K562 (cell line): ENCODE results near the gene KLHL29. TPM values are rescaled to one million over a fixed set of nuclear protein-coding genes. Genes with fewer than 3 reads are reported as not detected.

Source experiments
- ATAC-seq: fragments of 200-7000 bp; cut with Tn5 transposase; 3 replicates; pipeline ENCODE4 v1.9.1; 2020; ENCODE audit warnings: moderate library complexity
- BruUV-seq: library from RNA; stranded (reverse); fragments of 400-500 nt; replicated peaks from 2 replicates; lab custom pipeline; 2021; lab: Mats Ljungman, UMichigan
- CTCF ChIA-PET: fragments of 300-600 bp; formaldehyde crosslinking; extraction: SDS; loops from one replicate; lab custom pipeline; 2021; ENCODE audit warnings: low intra/inter-chr PET ratio; lab: Yijun Ruan, JAX
- POLR2A ChIA-PET: fragments of 300-600, 350-650 bp; sonication (Branson Sonifier 250); formaldehyde crosslinking; extraction: SDS; loops from one replicate; lab custom pipeline; 2021; ENCODE audit warnings: antibody characterized with exemption, inconsistent platforms; lab: Yijun Ruan, JAX
- DNase-seq, 4 experiments: peaks; one replicate each; pipeline versions ENCODE4 v3.0.0 to v3.0.0-alpha.2; 2011 to 2018; ENCODE audit warnings: low spot score in 3 of 4, mixed read lengths in 3 of 4; ENCODE audit errors: extremely low read depth in 1 of 4
- FAIRE-seq: peaks from 2 replicates; lab custom pipeline; 2011; peaks lifted over from hg19 to GRCh38; lab: Jason Lieb, UNC
- H2AFZ ChIP-seq: 2 replicates; pipeline ENCODE4 v1.6.0; 2011; ENCODE audit warnings: low read depth, low read length, control low read depth, inconsistent platforms
- H3K27ac ChIP-seq: fragments of 200-600 bp; 3 replicates; pipeline ENCODE4 v1.8.0; 2011; ENCODE audit warnings: low read depth, mild to moderate bottlenecking, control low read depth, inconsistent platforms, low read length, moderate library complexity, mixed read lengths; ENCODE audit errors: extremely low read depth
- H3K27me3 ChIP-seq, 2 experiments: fragments of 300-600 bp in 1 of 2; 2 replicates in 1 of 2; 3 replicates in 1 of 2; pipeline versions ENCODE4 v1.6.0 to v1.8.0; 2011; ENCODE audit warnings: inconsistent platforms in 2 of 2, low read length in 2 of 2, mild to moderate bottlenecking in 1 of 2, mixed read lengths in 1 of 2, moderate library complexity in 1 of 2; ENCODE audit not compliant: control insufficient read depth in 2 of 2, insufficient read depth in 2 of 2
- H3K36me3 ChIP-seq: fragments of 300-600 bp; 3 replicates; pipeline ENCODE4 v1.8.0; 2011; ENCODE audit warnings: mild to moderate bottlenecking, low read length, inconsistent platforms; ENCODE audit not compliant: control insufficient read depth, insufficient read depth
- H3K4me1 ChIP-seq, 2 experiments: fragments of 200-600 bp in 1 of 2; replicated peaks in 1 of 2; 2 replicates in 1 of 2; 3 replicates in 1 of 2; pipeline versions ENCODE4 v1.5.1 to v1.8.0; 2011; ENCODE audit warnings: inconsistent platforms in 2 of 2, low read length in 2 of 2, mild to moderate bottlenecking in 1 of 2, mixed read lengths in 1 of 2, moderate library complexity in 1 of 2; ENCODE audit not compliant: control insufficient read depth in 2 of 2, insufficient read depth in 2 of 2
- H3K4me2 ChIP-seq: 2 replicates; pipeline ENCODE4 v1.6.1; 2011; ENCODE audit warnings: low read length, control low read depth, inconsistent platforms, mixed read lengths; ENCODE audit not compliant: insufficient read depth
- H3K4me3 ChIP-seq: fragments of 200-600 bp; sonication (generic), shearing (Covaris generic); 2 replicates; pipeline ENCODE4 v1.5.1; 2016; ENCODE audit warnings: control low read depth, inconsistent platforms
- H3K79me2 ChIP-seq: fragments of 200-600 bp; 3 replicates; pipeline ENCODE4 v1.8.0; 2011; ENCODE audit warnings: low read length, inconsistent platforms; ENCODE audit not compliant: control insufficient read depth, insufficient read depth
- H3K9ac ChIP-seq, 2 experiments: 2 replicates each; pipeline versions ENCODE4 v1.6.0 to v1.6.1; 2011; ENCODE audit warnings: low read depth in 2 of 2, low read length in 2 of 2, control low read depth in 1 of 2, inconsistent platforms in 1 of 2, mild to moderate bottlenecking in 1 of 2, mixed read lengths in 1 of 2; ENCODE audit not compliant: insufficient read depth in 1 of 2
- H3K9me1 ChIP-seq: one replicate; pipeline ENCODE4 v1.6.0; 2011; ENCODE audit warnings: inconsistent platforms, mild to moderate bottlenecking, low read length, moderate library complexity; ENCODE audit not compliant: control insufficient read depth, insufficient read depth
- H3K9me3 ChIP-seq: replicated peaks from 2 replicates; pipeline ENCODE4 v1.5.1; 2011; ENCODE audit warnings: low read depth, low read length, inconsistent platforms; ENCODE audit not compliant: control insufficient read depth, insufficient read depth
- H4K20me1 ChIP-seq: replicated peaks from 2 replicates; pipeline ENCODE4 v1.6.1; 2011; ENCODE audit warnings: low read length, inconsistent platforms, mixed read lengths; ENCODE audit not compliant: control insufficient read depth, insufficient read depth
- RAD51 ChIP-seq: fragments of 450-650 bp; IDR thresholded peaks from 2 replicates; pipeline ENCODE4 v1.7.1; 2016; ENCODE audit warnings: low read depth, mild to moderate bottlenecking, borderline replicate concordance
- SIN3A ChIP-seq, 2 experiments: fragments of 150-350 bp in 1 of 2; IDR thresholded peaks; 2 replicates each; pipeline ENCODE4 v1.6.1; 2011 to 2016; ENCODE audit warnings: borderline replicate concordance in 2 of 2, low read depth in 2 of 2, low read length in 2 of 2, mild to moderate bottlenecking in 2 of 2, moderate library complexity in 2 of 2; ENCODE audit not compliant: control insufficient read depth in 1 of 2
- TFE3 ChIP-seq: fragments of 450-650 bp; formaldehyde crosslinking; IDR thresholded peaks from 2 replicates; pipeline ENCODE4 v1.4.0; 2020; ENCODE audit warnings: mild to moderate bottlenecking, mixed read lengths
- USF1 ChIP-seq: sonication (generic); formaldehyde crosslinking; IDR thresholded peaks from 2 replicates; pipeline ENCODE4 v1.9.0; 2022; ENCODE audit warnings: mild to moderate bottlenecking, missing genetic modification reagents
- USF2 ChIP-seq: sonication (generic); formaldehyde crosslinking; IDR thresholded peaks from 2 replicates; pipeline ENCODE4 v1.5.0; 2020; ENCODE audit warnings: missing genetic modification reagents
- WGBS: fragments of 100-300 bp; shearing (Covaris generic); methylation state at CpG from one replicate; pipeline ENCODE4 v1.1.6; 2016; ENCODE audit warnings: low coverage, mixed read lengths; ENCODE audit not compliant: insufficient coverage; ENCODE audit errors: missing lambda C conversion rate; 5-methylcytosine and 5-hydroxymethylcytosine counted together
- in situ Hi-C: fragments of 300-500 bp; cut with MboI; formaldehyde crosslinking; loops from 4 replicates; pipeline ENCODE4 v1.15.0; 2018; ENCODE audit warnings: inconsistent platforms, mixed read lengths
- intact Hi-C: fragments of 100-400 bp; cut with micrococcal nuclease; formaldehyde crosslinking; loops from 2 replicates; pipeline ENCODE4 v1.14.2; 2022
- polyA plus RNA-seq, 8 experiments: library from polyadenylated mRNA; depleted of rRNA in 4 of 8; stranded (reverse) in 5 of 8; unstranded in 3 of 8; fragments of >200 nt; fragmentation: Nextera tagmentation in 2 of 8; fragmentation: Illumina TruSeq in 1 of 8; extraction: Ambion mirVana in 2 of 8; extraction: Trizol in 1 of 8; gene quantifications; 2 replicates each; pipeline versions ENCODE4 v1.2.1 to v1.2.3, GENCODE V29; 2011 to 2014; ENCODE audit warnings: inconsistent platforms in 1 of 8, missing spikeins in 1 of 8
- total RNA-seq, 7 experiments: library from RNA; depleted of rRNA in 6 of 7; stranded (reverse); fragments of >200 nt in 6 of 7; fragmentation: Illumina TruSeq in 2 of 7; extraction: Trizol in 2 of 7; gene quantifications; 2 replicates each; pipeline versions ENCODE4 v1.2.1 to v1.2.3, GENCODE V29; 2011 to 2021; ENCODE audit warnings: low replicate concordance in 1 of 7

The KLHL29 gene
- total and polyA plus RNA-seq, 9 of the 15 experiments (the other 6 are each of a cell fraction or from before 2014, with no cell fraction given), result 0.03 to 0.31 (median 0.08) TPM; not detected in 1

- Histone ChIP-seq H3K9ac (no peak overlapping the region), H4K20me1 (0 out of 2 replicates have a peak, but pooled peaks cover 10% of the 10 kb centered on the region), H3K27ac (no peak overlapping the region), H3K9me1 (no peaks in the 10 kb centered on the region), H3K79me2 (no peaks in the 10 kb centered on the region), H3K36me3 (no peaks in the 10 kb centered on the region), H3K4me1 (no peaks in the 10 kb centered on the region), H3K4me3 (no peak overlapping the region), H3K4me2 (no peak overlapping the region), H3K27me3 (peaks cover 43 to 70% of the 10 kb centered on the region in 2 experiments), H3K9me3 (no peaks in the 10 kb centered on the region), H2AFZ (no peak overlapping the region)
- ChIA-PET CTCF (no interaction called here), POLR2A (interaction anchor here (1.3 kb wide), 1 partner anchor 9 kb away, joined by 3 read pairs; no protein-coding TSS in a partner anchor)
- TF ChIP-seq USF1 (CRISPR knock-in tag), result peak; percentile 22; the same call in 1 of the 2 replicates
- no peak for TF ChIP-seq SIN3A (IDR thresholded peaks at IDR 0.05; ENCODE audit: borderline replicate concordance in 2 of 2, control insufficient read depth in 1 of 2, low read depth in 2 of 2, low read length in 2 of 2)
- TF ChIP-seq TFE3, result peak; percentile 29; the same call in 1 of the 2 replicates
- peak; percentile 58 for TF ChIP-seq USF2
- TF ChIP-seq RAD51, result peak; percentile 53; the same call in 1 of the 2 replicates
- DNase-seq, result no peak
- in situ Hi-C loops, result no loop called here
- 2% methylated on average over 8 of the region's 8 CpGs for WGBS
- no peak for FAIRE-seq
- intact Hi-C loops, result no loop called here
- no TSS peak for BruUV-seq
- no peak for ATAC-seq
These were observed 155.9 kb downstream of the KLHL29 start for GRCh38 chr2:23540804-23541360.
